Measurements from ENCODE around the gene SLC39A1. TPM values are rescaled to one million over a fixed set of nuclear protein-coding genes. Genes with fewer than 3 reads are reported as not detected.
A peak's percentile ranks its signal among the peaks of the same experiment; 100 is the strongest.

SLC39A1 gene
- total RNA-seq, 2 experiments from 2014 or later, result 6.4 to 6.9 TPM

DNA sequence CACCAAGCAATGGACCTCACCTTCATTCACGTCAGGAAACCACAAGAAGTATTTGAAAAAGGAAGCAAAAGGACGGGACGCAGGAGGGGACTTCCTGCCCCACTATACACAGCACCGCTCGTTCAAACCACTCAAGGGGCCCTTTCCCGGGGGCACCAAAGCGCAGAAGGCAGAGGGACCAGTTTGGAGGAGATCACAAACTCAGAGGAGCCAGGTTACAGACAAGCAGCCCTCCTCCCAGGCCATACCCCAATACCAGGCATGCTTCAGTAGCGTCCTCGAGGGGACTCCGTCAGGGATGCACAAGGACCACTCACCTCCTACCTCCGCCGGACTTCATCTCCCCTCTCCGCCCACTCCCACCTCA is 5.6 kb downstream of the SLC39A1 start:
- TF ChIP-seq, protein P1, sequence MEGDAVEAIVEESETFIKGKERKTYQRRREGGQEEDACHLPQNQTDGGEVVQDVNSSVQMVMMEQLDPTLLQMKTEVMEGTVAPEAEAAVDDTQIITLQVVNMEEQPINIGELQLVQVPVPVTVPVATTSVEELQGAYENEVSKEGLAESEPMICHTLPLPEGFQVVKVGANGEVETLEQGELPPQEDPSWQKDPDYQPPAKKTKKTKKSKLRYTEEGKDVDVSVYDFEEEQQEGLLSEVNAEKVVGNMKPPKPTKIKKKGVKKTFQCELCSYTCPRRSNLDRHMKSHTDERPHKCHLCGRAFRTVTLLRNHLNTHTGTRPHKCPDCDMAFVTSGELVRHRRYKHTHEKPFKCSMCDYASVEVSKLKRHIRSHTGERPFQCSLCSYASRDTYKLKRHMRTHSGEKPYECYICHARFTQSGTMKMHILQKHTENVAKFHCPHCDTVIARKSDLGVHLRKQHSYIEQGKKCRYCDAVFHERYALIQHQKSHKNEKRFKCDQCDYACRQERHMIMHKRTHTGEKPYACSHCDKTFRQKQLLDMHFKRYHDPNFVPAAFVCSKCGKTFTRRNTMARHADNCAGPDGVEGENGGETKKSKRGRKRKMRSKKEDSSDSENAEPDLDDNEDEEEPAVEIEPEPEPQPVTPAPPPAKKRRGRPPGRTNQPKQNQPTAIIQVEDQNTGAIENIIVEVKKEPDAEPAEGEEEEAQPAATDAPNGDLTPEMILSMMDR (IDR thresholded peaks at IDR 0.05), result no peak
- peak; percentile 6 for ATAC-seq (ENCODE audit: poor library complexity)
- H3K4me1 ChIP-seq (ENCODE audit: insufficient read depth, low read length), result peaks cover 60% of the 10 kb centered on the region
- Mint-ChIP-seq H3K36me3 (ENCODE audit: low read depth) (peaks cover 45% of the 10 kb centered on the region), H3K4me1 (ENCODE audit: low read depth) (peaks cover 64% of the 10 kb centered on the region), H3K4me3 (peak overlapping the region; percentile 94), H3K9me3 (no peaks in the 10 kb centered on the region), H3K27ac (peak overlapping the region; percentile 89), H3K27me3 (no peaks in the 10 kb centered on the region)
- POLR2A ChIA-PET, result interaction anchor here (0.6 to 5.0 kb wide), 13 partner anchors 9 to 182 kb away, joined by 3 to 85 read pairs (median 4); partner anchors contain the start of genes CREB3L4, DENND4B, GATAD2B and JTB
- H3K9me3 ChIP-seq (ENCODE audit: control insufficient read depth in 1 of 2, insufficient read depth in 1 of 2, low read length in 2 of 2), result no peaks in the 10 kb centered on the region
- H3K36me3 ChIP-seq (ENCODE audit: insufficient read depth, low read length), result peaks cover 22% of the 10 kb centered on the region
- CTCF ChIA-PET, result interaction anchor here (0.6 to 3.9 kb wide), 5 partner anchors 9 to 148 kb away, joined by 3 to 31 read pairs (median 15); partner anchors contain the start of genes CREB3L4, DENND4B, JTB and RAB13
- H3K4me3 ChIP-seq (ENCODE audit: low read length), result peak overlapping the region; percentile 75
- H3K27ac ChIP-seq (ENCODE audit: low read depth in 1 of 2, low read length in 2 of 2), result peak overlapping the region; percentile 89 to 91
- intact Hi-C loops (cut with DNase I, micrococcal nuclease), result loop anchor here (1.0 to 5.0 kb wide), 8 partner anchors 10 to 35 kb away; partner anchors contain the start of genes JTB (in 2 of the 2), RPS27 (in 2 of the 2), CREB3L4 (in 1 of the 2) and DENND4B (in 1 of the 2)
- no peaks in the 10 kb centered on the region for H3K27me3 ChIP-seq (ENCODE audit: control insufficient read depth in 1 of 2, insufficient read depth in 2 of 2, low read length in 2 of 2)
- DNase-seq, result peak in 9 of 14 experiments; percentile 23 to 80 (median 41)

DNA sequence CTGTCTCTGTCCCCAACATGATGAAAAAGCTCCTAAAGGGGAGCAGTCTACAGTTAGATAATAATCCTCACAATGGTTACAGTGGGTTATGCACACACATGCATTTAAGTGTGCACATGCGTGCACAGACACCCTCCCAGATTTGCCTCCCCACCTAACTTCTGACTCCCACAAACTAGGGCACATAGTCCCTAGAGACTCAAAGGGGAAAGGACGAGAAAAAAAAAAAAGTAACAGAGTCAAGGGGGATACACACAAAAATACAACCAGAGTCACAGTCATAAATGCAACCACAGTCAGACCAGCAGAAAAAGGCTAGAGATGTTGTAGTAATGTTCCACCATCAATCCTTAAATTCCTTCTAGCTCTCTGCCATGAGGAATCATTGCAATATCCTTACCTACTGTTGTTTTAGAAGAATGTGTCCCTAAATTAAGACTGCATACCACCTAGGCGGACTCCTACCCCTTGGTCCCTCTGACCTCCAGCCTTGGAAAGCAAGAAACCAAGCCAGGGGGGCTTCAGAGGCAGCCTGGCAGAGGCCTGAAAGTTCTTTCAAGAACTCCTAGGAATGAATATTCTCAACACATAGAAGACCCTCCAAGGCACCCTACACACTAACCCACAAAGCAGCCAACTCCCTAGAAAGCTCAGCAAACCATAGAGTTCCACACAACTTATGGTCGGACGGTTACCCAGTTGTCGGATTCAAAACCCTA is 6.2 kb downstream of the SLC39A1 start:
- TF ChIP-seq, protein P1 (IDR thresholded peaks at IDR 0.05), result no peak
- no peaks in the 10 kb centered on the region for H3K9me3 Mint-ChIP-seq
- H3K4me3 Mint-ChIP-seq, result peak overlapping the region; percentile 94
- ChIA-PET CTCF (interaction anchor here (0.6 to 3.9 kb wide), 4 partner anchors 10 to 148 kb away, joined by 4 to 31 read pairs (median 22); partner anchors contain the start of genes CREB3L4, DENND4B and RAB13), POLR2A (interaction anchor here (0.6 to 5.0 kb wide), 10 partner anchors 8 to 174 kb away, joined by 3 to 85 read pairs (median 24); partner anchors contain the start of genes CREB3L4, DENND4B, GATAD2B and JTB)
- peak overlapping the region; percentile 89 for H3K27ac Mint-ChIP-seq
- peaks cover 58% of the 10 kb centered on the region for H3K4me1 Mint-ChIP-seq (ENCODE audit: low read depth)
- peak overlapping the region; percentile 75 for H3K4me3 ChIP-seq (ENCODE audit: low read length)
- intact Hi-C loops (cut with DNase I, micrococcal nuclease), result loop anchor here in 1 of 2 experiments (5.0 kb wide), 1 partner anchor 35 kb away; the partner anchor contains the start of gene GATAD2B
- peaks cover 27% of the 10 kb centered on the region for H3K36me3 ChIP-seq (ENCODE audit: insufficient read depth, low read length)
- H3K27me3 Mint-ChIP-seq, result no peaks in the 10 kb centered on the region
- ATAC-seq (ENCODE audit: poor library complexity) (no peak), DNase-seq (no peak)
- H3K9me3 ChIP-seq (ENCODE audit: control insufficient read depth in 1 of 2, insufficient read depth in 1 of 2, low read length in 2 of 2), result no peaks in the 10 kb centered on the region
- peaks cover 51% of the 10 kb centered on the region for H3K36me3 Mint-ChIP-seq (ENCODE audit: low read depth)
- H3K27ac ChIP-seq (ENCODE audit: low read depth in 1 of 2, low read length in 2 of 2), result peak overlapping the region; percentile 89 to 91
- H3K27me3 ChIP-seq (ENCODE audit: control insufficient read depth in 1 of 2, insufficient read depth in 2 of 2, low read length in 2 of 2), result no peaks in the 10 kb centered on the region
- peaks cover 58% of the 10 kb centered on the region for H3K4me1 ChIP-seq (ENCODE audit: insufficient read depth, low read length)

DNA sequence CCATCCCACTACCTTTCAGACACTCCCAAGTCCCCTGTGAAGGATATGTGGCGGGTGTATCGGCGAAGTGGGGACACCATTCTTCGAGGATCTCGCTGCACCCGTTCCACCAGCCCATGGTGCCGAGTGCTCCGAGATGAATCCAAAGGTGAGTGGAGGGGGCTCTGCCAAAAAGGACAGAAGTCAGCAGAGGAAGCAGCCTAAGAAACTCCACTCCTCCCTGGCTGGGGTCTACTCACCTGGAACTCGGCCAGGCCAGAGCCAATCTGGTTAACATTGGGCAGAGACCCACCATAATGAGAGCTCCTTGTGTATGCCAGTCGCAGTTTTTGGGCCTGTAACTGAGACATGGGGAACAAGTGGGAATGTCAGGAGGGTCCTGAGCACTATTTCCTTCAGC is 8.5 kb downstream of the SLC39A1 start:
- CTCF ChIA-PET, result interaction anchor here (1.7 kb wide), 1 partner anchor 8 kb away, joined by 4 read pairs; the partner anchor contains the start of gene DENND4B
- peak overlapping the region in 1 of 2 donors; percentile 14 for H3K27ac ChIP-seq (ENCODE audit: low read depth in 1 of 2, low read length in 2 of 2)

More for the DNA sequence above, 8.5 kb downstream of the SLC39A1 start:
- TF ChIP-seq, protein P1 (IDR thresholded peaks at IDR 0.05), result no peak
- Mint-ChIP-seq H3K27ac (peak overlapping the region; percentile 89), H3K4me1 (ENCODE audit: low read depth) (peaks cover 53% of the 10 kb centered on the region), H3K36me3 (ENCODE audit: low read depth) (peaks cover 67% of the 10 kb centered on the region), H3K4me3 (peak overlapping the region; percentile 74), H3K9me3 (no peaks in the 10 kb centered on the region), H3K27me3 (no peaks in the 10 kb centered on the region)
- peaks cover 51% of the 10 kb centered on the region for H3K36me3 ChIP-seq (ENCODE audit: insufficient read depth, low read length)
- H3K4me3 ChIP-seq (ENCODE audit: low read length), result no peak overlapping the region
- DNase-seq (no peak), ATAC-seq (ENCODE audit: poor library complexity) (no peak)
- H3K27me3 ChIP-seq (ENCODE audit: control insufficient read depth in 1 of 2, insufficient read depth in 2 of 2, low read length in 2 of 2), result no peaks in the 10 kb centered on the region
- no peaks in the 10 kb centered on the region for H3K9me3 ChIP-seq (ENCODE audit: control insufficient read depth in 1 of 2, insufficient read depth in 1 of 2, low read length in 2 of 2)
- POLR2A ChIA-PET, result interaction anchor here (0.6 to 1.2 kb wide), 2 partner anchors 8 to 39 kb away, joined by 3 to 4 read pairs; partner anchors contain the start of gene SLC39A1
- peaks cover 55% of the 10 kb centered on the region for H3K4me1 ChIP-seq (ENCODE audit: insufficient read depth, low read length)
- intact Hi-C loops (cut with DNase I, micrococcal nuclease), result loop anchor here in 1 of 2 experiments (5.0 kb wide), 1 partner anchor 33 kb away; the partner anchor contains the start of gene GATAD2B
